HG02759 (cell line): Measurements from ENCODE around the gene USP48.
"Not testable (repeated sequence)": the region's sequence is repeated elsewhere in the genome, so short reads cannot be mapped to it uniquely, and the experiment has no call there.

ENCODE experiments used
- ATAC-seq: cut with Tn5 transposase; IDR thresholded peaks from one replicate; pipeline ENCODE4 v1.9.1; 2021; ENCODE audit warnings: mild to moderate bottlenecking, moderate library complexity; ENCODE audit not compliant: unreplicated experiment

Gene USP48

DNA sequence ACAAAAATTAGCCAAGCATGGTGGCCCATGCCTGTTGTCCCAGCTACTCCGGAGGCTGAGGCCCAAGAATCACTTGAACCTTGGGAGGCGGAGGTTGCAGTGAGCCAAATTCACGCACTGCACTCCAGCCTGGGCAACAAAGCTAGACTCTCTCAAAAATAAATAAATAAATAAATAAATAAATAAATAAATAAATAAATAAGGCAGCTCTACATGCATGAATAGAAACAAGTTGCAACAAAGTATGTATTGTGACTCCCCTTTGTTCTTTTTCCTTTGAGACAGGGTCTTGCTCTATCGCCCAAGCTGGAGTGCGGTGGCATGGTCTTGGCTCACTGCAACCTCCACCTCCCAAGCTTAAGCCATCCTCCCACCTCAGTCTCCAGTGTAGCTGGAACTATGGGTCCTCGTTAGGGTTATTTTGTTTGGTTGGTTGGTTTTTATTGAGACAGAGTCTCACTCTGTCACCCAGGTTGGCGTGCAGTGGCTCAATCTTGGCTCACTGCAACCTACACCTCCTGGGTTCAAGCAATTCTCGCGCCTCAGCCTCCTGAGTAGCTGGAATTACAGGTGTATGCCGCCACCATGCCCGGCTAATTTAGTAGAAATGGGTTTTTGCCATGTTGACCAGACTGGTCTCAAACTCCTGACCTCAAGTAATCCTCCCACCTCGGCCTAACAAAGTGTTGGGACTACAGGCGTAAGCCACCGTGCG, 8.0 kb downstream of the USP48 start:
- ATAC-seq: no peak

DNA sequence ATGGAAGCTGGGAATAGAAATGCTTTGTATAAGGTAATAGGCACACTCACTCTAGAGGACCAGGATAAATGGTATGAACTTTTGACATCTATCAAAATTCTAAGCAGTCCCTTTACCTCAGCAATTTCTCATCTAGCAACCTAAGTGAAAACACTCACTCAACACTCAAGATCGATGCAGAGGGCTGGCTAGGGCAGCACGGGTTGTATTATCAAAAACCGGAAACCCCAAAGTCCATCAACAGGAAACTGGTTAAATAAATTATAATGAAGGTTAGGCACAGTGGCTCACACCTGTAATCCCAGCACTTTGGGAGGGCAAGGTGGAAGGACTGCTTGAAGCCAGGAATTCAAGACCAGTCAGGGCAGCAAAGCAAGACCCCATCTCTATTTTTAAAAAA, 9.4 kb downstream of the USP48 start:
- no peak for ATAC-seq

DNA sequence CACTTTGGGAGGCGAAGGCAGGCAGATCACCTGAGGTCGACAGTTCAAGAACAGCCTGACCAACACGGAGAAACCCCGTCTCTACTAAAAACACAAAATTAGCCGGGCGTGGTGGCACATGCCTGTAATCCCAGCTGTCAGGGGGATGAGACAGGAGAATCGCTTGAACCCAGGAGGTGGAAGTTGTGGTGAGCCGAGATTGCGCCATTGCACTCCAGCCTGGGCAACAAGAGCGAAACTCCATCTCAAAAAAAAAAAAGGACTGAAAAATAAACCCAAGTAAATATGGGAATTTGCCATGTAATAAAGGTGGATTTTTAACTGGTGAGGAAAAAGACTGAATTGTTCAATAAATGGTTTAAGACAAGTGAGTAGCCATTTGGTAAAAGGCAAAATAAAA, 11.3 kb downstream of the USP48 start:
- ATAC-seq: not testable (repeated sequence)

DNA sequence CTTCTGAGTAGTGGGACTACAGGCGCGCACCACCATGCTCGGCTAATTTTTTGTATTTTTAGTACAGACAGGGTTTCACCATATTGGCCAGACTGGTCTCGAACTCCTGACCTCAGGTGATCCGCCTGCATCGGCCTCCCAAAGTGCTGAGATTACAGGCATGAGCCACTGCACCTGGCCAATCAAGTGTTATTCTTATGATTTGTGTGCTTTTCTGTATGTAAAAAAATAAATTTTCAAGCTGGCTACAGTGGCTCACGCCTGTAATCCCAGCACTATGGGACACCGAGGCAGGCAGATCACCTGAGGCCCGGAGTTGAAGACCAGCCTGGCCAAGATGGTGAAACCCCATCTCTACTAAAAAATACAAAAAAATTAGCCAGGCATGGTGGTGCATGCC, 12.3 kb downstream of the USP48 start:
- not testable (repeated sequence) for ATAC-seq

DNA sequence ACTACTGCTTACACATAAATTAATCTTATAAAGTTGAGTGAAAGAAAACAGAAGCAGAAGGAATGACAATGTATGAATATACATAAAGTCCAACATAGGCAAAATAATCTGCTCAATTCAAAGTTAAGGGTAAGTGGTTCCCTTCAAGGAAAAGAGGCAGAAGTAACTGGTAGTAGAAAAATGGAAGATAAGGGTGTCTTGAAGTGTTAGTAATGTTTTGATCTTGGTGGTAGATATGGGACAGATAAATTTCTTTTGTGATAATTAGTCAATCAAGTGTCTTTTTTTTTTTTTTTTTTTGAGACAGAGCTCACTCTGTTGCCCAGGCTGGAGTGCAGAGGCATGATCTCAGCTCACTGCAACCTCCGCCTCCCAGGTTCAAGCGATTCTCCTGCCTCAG, 12.7 kb downstream of the USP48 start:
- no peak for ATAC-seq

DNA sequence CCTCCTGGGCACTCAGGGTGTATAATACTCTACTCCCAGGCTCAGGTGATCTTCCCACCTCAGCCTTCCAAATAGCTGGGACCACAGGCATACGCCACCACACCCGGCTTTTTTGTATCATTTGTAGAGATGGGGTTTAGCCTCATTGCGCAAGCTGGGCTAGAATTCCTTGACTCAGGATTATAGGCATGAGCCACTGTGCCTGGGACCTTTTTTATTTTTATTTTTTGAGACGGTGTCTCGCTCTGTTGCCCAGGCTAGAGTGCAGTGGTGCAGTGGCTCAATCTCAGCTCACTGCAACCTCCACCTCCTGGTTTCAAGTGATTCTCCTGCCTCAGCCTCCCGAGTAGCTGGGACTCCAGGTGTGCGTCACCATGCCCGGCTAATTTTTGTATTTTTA, 15.8 kb downstream of the USP48 start:
- not testable (repeated sequence) for ATAC-seq

DNA sequence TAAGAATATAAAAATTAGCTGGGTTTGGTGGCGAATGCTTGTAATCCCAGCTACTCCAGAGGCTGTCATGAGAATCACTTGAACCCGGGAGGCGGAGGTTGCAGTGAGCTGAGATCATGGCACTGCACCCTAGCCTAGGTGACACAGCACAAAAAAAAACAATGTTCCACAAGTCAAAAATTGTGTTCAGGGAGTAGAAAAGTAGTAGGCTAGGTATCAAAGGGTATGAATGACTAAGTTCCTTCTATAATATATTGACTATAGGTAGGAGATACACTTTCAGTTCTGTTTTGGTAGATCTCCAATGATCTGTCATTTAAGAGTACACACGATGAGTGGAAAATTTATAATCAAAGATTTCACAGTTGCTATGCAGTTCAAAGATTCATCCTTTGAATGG, 16.7 kb downstream of the USP48 start:
- no peak for ATAC-seq

DNA sequence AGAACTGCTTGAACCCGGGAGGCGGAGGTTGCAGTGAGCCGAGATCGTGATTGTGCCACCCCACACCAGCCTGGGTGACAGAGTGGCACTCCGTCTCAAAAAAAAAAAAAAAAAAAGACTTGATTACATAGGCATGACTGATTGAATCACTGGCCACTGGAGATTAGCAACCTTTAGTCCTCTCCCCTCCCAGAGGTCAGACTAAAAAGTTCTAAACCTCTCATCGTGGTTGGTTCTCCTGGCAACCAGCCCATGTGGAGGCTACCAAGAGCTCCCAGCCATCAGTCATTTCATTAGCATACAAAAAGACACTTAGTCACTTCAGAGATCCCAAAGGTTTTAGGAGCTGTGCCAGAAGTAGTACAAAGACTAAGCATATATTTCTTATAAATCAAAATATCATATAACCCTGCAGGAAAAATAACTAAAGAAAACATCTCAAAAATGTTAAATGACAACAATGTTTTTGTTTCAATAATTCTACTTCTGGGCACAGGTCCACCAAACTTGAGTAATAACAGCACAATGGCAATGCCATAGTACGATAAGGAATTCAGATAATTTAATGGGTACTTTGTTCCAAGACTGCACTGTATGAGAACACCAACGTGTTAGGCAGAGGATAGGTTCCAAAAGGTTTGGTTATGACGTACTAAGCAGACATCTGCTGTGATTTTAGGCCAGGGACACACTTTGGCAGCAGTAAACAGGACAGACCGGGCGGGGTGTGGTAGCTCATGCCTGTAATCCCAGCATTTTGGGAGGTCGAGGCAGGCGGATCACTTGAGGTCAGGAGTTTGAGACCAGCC, 18.1 kb downstream of the USP48 start:
- no peak for ATAC-seq

DNA sequence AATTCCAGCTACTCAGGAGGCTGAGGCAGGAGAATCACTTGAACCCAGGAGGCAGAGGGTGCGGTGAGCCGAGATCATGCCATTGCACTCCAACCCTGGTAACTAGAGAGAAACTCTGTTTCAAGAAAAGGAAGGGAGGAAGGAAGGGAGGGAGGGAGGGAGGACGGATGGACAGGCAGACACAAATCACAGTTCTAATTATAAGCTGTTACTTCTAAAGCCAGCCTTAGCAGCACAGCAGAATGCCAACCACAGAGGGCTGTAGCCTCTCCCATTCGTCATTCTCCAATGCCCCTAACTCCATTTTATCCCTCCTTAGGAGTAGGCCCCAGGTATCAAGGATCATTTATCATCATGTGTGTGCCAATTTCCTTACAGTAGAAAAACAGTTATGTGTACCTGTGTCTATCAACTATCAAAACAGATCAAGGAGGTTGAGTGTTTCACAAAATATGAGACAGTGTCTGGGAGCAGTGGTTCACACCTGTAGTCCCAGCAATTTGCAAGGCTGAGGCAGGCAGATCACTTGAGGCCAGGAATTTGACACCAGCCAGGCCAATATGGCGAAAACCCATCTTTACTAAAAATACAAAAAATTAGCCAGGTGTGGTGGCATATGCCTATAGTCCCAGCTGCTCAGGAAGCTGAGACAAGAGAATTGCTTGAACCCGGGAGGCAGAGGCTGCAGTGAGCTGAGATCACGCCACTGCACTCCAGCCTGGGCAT, 19.1 kb downstream of the USP48 start:
- no peak for ATAC-seq

DNA sequence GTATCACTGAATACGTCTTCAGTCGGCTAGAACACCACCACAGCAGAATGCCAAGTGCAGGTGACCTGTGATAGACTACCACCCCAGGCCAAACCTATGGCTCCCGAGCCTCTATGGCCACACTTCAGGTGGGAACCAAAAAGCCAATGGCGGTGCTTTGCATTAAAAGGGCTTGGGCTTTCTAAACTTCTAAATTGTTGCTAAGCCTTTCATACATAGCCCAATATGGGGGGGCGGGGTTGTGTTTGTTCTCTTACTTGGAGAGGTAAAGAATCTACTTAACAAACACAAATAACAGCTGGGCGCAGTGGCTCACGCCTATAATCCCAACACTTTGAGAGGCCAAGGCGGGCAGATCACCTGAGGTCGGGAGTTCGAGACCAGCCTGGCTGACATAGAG, 19.7 kb downstream of the USP48 start:
- no peak for ATAC-seq

DNA sequence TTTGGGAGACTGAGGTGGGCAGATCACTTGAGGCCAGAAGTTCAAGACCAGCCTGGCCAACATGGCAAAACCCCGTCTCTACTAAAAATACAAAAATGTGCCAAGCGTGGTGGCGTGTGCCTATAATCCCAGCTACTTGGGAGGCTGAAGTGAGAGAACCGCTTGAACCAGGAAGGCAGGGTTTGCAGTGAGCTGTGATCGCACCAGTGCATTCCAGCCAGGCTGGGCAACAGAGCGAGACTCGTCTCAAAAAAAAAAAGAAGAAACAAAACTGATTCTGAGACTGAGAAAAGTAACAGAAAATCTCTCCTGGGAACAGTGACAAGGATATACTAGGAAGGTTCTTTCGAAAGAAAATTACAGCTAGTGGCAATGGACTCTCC, 20.9 kb downstream of the USP48 start:
- no peak for ATAC-seq

DNA sequence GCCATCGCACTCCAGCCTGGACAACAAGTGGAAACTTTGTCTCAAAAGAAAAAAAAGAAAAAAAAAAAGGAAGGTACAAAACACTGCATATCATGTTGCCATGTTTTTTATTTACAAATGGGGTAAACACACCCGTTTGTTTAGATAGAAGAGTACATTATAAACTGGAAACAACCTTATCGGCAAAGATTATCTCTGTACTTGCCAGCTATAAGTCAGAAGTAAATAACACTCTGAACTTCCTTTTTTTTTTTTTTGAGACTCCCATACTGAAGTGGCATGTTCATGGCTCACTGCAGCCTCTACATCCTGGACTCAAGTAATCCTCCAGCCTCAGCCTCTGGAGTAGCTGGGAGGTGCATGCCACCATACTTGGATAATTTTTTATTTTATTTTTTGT, 21.9 kb downstream of the USP48 start:
- no peak for ATAC-seq

DNA sequence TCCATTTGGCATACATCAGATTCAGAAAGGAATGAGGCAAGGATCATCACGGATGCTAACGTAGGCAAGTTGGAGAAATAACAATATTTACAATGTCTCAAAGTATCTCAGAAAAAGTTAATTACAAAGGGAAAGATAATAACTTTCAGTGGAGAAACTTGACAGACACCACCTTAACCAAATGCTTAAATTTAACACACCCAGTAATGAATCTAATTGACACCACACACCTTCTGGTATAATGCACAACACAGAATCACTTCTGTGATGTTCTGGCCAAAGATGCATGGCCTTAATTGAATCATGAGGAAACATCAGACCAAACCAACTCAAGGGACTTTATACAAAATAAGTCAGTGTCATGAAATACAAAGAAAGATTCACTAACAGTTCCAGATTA, 23.1 kb downstream of the USP48 start:
- no peak for ATAC-seq

DNA sequence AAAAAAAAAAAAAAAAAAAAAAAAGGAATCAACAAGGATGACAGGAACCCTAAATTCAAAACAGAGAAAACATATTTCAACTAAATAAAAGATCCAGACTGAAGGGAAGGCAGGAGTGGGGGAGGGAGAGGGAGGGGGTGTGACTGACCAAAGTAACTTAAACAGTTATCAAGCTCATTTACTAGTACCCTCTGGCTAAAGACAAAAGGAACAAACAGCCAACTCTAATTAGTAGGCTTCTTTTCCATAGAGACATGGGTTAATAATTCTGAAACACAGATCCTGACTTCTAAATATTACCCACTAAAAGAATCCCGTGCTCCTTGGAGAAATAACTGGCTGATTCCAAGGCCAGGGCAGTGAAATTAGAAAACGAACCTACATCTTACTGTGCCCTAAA, 23.8 kb downstream of the USP48 start:
- ATAC-seq: no peak

DNA sequence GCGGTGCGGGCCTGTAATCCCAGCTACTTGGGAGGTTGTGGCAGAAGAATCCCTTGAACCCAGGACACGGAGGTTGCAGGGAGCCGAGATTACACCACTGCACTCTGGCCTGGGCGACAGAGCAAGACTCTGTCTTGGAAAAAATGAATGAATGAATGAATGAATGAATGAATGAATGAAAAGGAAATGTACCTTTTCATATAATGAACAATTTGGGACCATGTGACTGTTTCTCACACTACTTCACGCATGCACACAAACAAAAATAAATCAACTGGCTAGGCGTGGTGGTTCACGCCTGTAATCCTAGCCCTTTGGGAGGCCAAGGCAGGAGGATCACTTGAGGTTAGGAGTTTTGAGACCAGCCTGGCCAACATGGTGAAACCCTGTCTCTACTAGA, 24.3 kb downstream of the USP48 start:
- ATAC-seq: no peak

DNA sequence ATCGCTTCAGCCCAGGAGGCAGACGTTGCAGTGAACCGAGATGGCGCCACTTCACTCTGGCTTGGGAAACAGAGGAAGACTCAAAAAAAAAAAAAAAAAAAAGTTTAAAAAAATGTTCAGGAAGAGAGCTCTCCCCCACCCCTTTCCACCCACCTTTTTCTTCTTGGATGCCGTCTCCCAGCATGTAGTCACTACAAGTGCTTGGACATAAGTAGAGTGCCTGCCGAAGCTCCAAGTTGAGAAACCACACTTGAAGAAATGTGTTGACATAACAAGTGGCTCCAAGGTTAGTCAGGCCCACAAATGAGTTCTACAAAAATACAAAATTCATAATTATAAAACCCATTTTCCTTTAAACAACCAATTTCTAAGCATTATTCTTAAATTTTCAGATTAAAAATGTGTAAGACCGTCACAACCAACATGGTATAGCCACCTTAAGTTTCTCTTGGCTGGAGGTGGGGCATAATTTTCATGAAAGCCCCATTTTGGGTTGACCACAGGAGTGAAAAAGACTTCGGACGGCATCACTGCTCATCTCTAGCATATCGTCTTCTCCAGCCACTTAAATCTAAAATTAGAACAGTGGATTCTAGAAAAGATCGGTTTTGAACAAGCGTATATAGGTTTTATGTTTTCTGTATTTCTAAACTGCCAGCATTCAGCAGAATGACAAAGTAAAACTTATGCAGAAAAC, 26.4 kb downstream of the USP48 start:
- ATAC-seq: no peak

DNA sequence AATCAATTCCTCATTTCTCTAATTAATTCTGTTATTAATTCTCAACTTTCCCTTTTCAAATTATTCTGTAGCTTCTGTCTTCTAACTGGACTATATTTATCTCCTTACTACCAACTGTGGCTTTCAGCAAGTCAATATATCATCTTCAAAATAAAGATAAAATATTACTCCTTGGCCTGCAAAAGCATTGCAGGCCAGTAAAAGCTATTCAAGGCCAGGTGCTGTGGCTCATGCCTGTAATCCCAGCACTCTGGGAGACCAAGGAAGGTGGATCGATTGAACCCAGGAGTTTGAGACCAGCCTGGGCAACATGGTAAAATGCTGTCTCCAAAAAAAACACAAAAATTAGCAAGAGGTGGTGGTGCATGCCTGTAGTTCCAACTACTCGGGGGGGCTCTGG, 27.9 kb downstream of the USP48 start:
- no peak for ATAC-seq

DNA sequence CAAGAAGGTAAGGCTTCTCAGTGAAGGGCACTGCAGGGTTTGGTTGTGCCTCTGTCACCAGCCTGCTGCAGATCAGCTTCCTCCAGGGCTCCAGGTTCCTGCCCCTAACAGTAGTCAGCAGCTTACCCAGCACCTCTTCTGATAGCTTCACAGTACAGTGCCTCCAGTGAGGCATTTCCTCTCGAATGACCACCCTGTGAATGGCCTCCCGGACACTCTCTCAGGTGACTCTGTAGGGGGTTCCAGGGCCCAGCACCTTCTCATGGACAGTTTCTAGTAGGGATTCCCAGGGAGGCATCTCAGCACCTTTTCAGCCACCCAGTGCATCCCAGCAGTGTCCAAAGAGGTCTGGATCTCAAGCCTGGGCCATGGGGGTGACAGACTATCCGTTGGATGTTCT, 28.4 kb downstream of the USP48 start:
- no peak for ATAC-seq

DNA sequence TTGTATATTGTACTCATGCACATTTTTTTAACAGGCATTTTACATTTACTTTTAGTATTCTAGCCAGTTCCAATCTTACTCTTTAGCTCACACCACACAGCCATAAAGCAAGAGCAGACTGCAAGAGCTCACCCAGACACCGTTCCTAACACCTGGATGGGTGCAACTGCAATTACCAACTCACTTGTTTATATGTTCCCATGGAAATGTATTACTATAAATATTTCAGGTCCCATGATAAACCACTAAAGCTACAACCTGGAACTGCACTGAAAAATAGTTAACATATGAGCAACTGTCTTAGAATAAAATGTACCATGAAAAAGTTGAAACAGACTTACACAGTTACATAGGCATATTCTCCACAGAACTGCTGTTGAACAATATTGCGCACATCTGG, 30.8 kb downstream of the USP48 start:
- no peak for ATAC-seq

DNA sequence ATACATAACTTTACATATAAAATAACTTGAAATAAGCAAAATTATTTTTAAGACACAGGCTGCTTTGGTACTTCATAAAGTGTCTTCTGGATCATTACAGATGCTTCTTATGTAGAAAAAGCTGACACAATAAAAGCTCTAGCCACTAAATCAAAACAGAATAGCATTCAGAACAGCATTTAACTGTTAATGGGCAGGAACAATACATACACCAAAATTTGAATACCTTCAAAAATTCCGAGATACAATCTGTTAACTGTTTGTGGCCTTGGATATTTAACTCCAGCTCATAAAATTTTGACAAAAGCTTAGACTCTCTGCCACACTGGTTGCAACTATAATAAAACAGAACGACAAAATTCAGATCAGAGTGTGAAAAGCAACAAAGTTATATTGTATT, 31.7 kb downstream of the USP48 start:
- no peak for ATAC-seq

DNA sequence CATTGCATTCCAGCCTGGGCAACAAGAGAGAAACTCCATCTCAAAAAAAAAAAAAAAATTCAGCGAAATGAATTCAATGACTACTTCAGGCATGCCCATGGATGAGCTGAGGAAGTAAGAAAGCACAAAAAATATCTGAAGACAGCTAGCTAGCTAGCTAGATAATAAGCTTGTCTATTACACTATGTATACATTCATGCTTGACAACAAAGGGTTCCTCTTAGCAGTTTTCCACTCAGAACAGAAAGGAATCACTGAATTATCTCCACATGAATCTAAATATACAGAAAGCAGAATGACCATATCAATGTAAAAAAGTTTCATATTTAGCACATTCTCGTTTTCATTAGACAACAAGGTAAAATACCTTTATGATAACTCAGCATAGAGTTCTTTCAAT, 32.1 kb downstream of the USP48 start:
- no peak for ATAC-seq
